GM23338 (cell line): ENCODE data around the gene WDR27. TPM values are rescaled to one million over a fixed set of nuclear protein-coding genes. Genes with fewer than 3 reads are reported as not detected.

Experiments
- ATAC-seq: fragments of 200-7000 bp; cut with Tn5 transposase; 3 replicates; pipeline ENCODE4 v1.9.1; 2020
- DNase-seq: peaks from one replicate; pipeline ENCODE4 v3.0.0-alpha.2; 2015; ENCODE audit warnings: low spot score
- H2AFZ ChIP-seq: fragments of 200-600 bp; sonication (generic); 2 replicates; pipeline ENCODE4 v1.8.0; 2016; ENCODE audit warnings: antibody characterized with exemption, mild to moderate bottlenecking, moderate library complexity
- H3F3A ChIP-seq: fragments of 200-600 bp; sonication (generic); replicated peaks from 2 replicates; pipeline ENCODE4 v1.8.0; 2017; ENCODE audit warnings: antibody characterized with exemption, mixed run types, low read depth
- H3K27ac ChIP-seq: fragments of 200-600 bp; sonication (generic); 2 replicates; pipeline ENCODE4 v1.6.1; 2016; ENCODE audit warnings: low read depth
- H3K27me3 ChIP-seq: fragments of 200-600 bp; sonication (generic); 2 replicates; pipeline ENCODE4 v1.8.0; 2016; ENCODE audit warnings: mild to moderate bottlenecking, mixed run types, moderate library complexity; ENCODE audit not compliant: insufficient read depth
- H3K36me3 ChIP-seq: fragments of 200-600 bp; sonication (generic); 2 replicates; pipeline ENCODE4 v1.8.0; 2016; ENCODE audit warnings: mild to moderate bottlenecking; ENCODE audit not compliant: insufficient read depth
- H3K4me1 ChIP-seq: fragments of 200-600 bp; sonication (generic); 2 replicates; pipeline ENCODE4 v1.8.0; 2016; ENCODE audit warnings: mild to moderate bottlenecking, moderate library complexity; ENCODE audit not compliant: insufficient read depth
- H3K4me2 ChIP-seq: fragments of 200-600 bp; sonication (generic); 2 replicates; pipeline ENCODE4 v1.7.1; 2017; ENCODE audit warnings: mixed run types
- H3K4me3 ChIP-seq: fragments of 200-600 bp; sonication (generic); 2 replicates; pipeline ENCODE4 v1.6.1; 2016; ENCODE audit warnings: mixed run types
- H3K79me2 ChIP-seq: fragments of 200-600 bp; sonication (generic); replicated peaks from 2 replicates; pipeline ENCODE4 v1.8.0; 2017; ENCODE audit warnings: mild to moderate bottlenecking; ENCODE audit not compliant: insufficient read depth
- H3K9me2 ChIP-seq: fragments of 200-600 bp; sonication (generic); 2 replicates; pipeline ENCODE4 v1.8.0; 2017; ENCODE audit not compliant: insufficient read depth
- H4K20me1 ChIP-seq: fragments of 200-600 bp; sonication (generic); replicated peaks from 2 replicates; pipeline ENCODE4 v1.8.0; 2017; ENCODE audit warnings: mild to moderate bottlenecking; ENCODE audit not compliant: insufficient read depth
- H3K27ac Mint-ChIP-seq: 2 replicates; pipeline ENCODE4 v1.8.0; 2020; ENCODE audit warnings: inconsistent platforms, mild to moderate bottlenecking, moderate library complexity, mixed read lengths
- H3K27me3 Mint-ChIP-seq: 3 replicates; pipeline ENCODE4 v1.8.0; 2022; ENCODE audit warnings: low read depth, mild to moderate bottlenecking, moderate library complexity, mixed read lengths, inconsistent platforms; ENCODE audit not compliant: insufficient read depth, poor library complexity
- H3K36me3 Mint-ChIP-seq: 3 replicates; pipeline ENCODE4 v1.8.0; 2021; ENCODE audit warnings: low read depth, mild to moderate bottlenecking, inconsistent platforms, moderate library complexity, mixed read lengths
- H3K4me1 Mint-ChIP-seq: 3 replicates; pipeline ENCODE4 v1.8.0; 2020; ENCODE audit warnings: mild to moderate bottlenecking, inconsistent platforms, mixed read lengths
- H3K4me3 Mint-ChIP-seq: 3 replicates; pipeline ENCODE4 v1.8.0; 2021; ENCODE audit warnings: moderate library complexity, mild to moderate bottlenecking, inconsistent platforms, mixed read lengths
- H3K9me3 Mint-ChIP-seq: 3 replicates; pipeline ENCODE4 v1.8.0; 2020; ENCODE audit warnings: moderate library complexity, mild to moderate bottlenecking, inconsistent platforms, mixed read lengths
- CREB1 ChIP-seq: fragments of 250-450 bp; sonication (Bioruptor Pico); IDR thresholded peaks from 2 replicates; pipeline ENCODE4 v1.5.0; 2020; ENCODE audit warnings: low read depth, mild to moderate bottlenecking, moderate library complexity
- EZH2 ChIP-seq: fragments of 200-600 bp; sonication (generic); IDR thresholded peaks from one replicate; pipeline ENCODE4 v1.8.0; 2017; ENCODE audit warnings: antibody characterized with exemption, mild to moderate bottlenecking, low read depth; ENCODE audit not compliant: unreplicated experiment
- JUNB ChIP-seq: IDR thresholded peaks from one replicate; pipeline ENCODE4 v1.6.1; 2016; ENCODE audit warnings: antibody characterized with exemption; ENCODE audit not compliant: unreplicated experiment
- NANOG ChIP-seq: IDR thresholded peaks from 2 replicates; pipeline ENCODE4 v1.6.1; 2016; ENCODE audit warnings: antibody characterized with exemption, borderline replicate concordance
- POLR2AphosphoS5 ChIP-seq: IDR thresholded peaks from 2 replicates; pipeline ENCODE4 v1.6.1; 2016; ENCODE audit warnings: antibody characterized with exemption, low read depth
- REST ChIP-seq: IDR thresholded peaks from one replicate; pipeline ENCODE4 v1.6.1; 2018; ENCODE audit warnings: antibody characterized with exemption; ENCODE audit not compliant: unreplicated experiment
- STAT1 ChIP-seq: IDR thresholded peaks from one replicate; pipeline ENCODE4 v1.6.1; 2016; ENCODE audit warnings: antibody characterized with exemption; ENCODE audit not compliant: unreplicated experiment
- ZNF114 ChIP-seq: fragments of 250-450 bp; sonication (Bioruptor Pico); IDR thresholded peaks from 2 replicates; pipeline ENCODE4 v1.5.0; 2020; ENCODE audit warnings: mild to moderate bottlenecking, moderate library complexity
- ZNF331 ChIP-seq: fragments of 250-450 bp; sonication (Bioruptor Pico); IDR thresholded peaks from 2 replicates; pipeline ENCODE4 v1.5.0; 2020; ENCODE audit warnings: low read depth, mild to moderate bottlenecking, moderate library complexity
- polyA plus RNA-seq: library from polyadenylated mRNA; unstranded; fragments of >200 nt; fragmentation: Nextera tagmentation; extraction: Ambion mirVana; gene quantifications from 2 replicates; pipeline ENCODE4 v1.2.1, GENCODE V29; 2016
- total RNA-seq: library from RNA; depleted of rRNA; stranded (reverse); fragments of >200 nt; shearing (Covaris generic); gene quantifications from 2 replicates; pipeline ENCODE4 v1.2.3, GENCODE V29; 2014
- TF ChIP-seq, protein P1 (sequence below): fragments of 250-450 bp; sonication (Bioruptor Pico); IDR thresholded peaks from 2 replicates; pipeline ENCODE4 v1.5.0; 2020; ENCODE audit warnings: mild to moderate bottlenecking, moderate library complexity
- TF ChIP-seq, protein P2 (sequence below): IDR thresholded peaks from 2 replicates; pipeline ENCODE4 v1.6.1; 2016; ENCODE audit warnings: antibody characterized with exemption
- TF ChIP-seq, protein P3 (sequence below), 2 experiments: fragments of 200-600 bp in 1 of 2; sonication (generic) in 1 of 2; conservative IDR thresholded peaks; 2 replicates each; pipeline versions ENCODE4 v1.5.1 to v1.6.1; 2016 to 2017; ENCODE audit warnings: antibody characterized with exemption in 2 of 2, low read depth in 2 of 2, mild to moderate bottlenecking in 2 of 2, moderate library complexity in 1 of 2

WDR27 gene
- total and polyA plus RNA-seq, 2 experiments from 2014 or later: 55.3 to 80.4 TPM

GRCh38 chr6:169626649-169627048, 75.2 kb downstream of the WDR27 start:
- Histone ChIP-seq H4K20me1 (0 out of 2 replicates have a peak, but pooled peaks cover 3% of the 10 kb centered on the region), H3K36me3 (no peaks in the 10 kb centered on the region), H3K27me3 (no peaks in the 10 kb centered on the region), H3K79me2 (no peaks in the 10 kb centered on the region), H3F3A (peaks cover 1% of the 10 kb centered on the region), H2AFZ (no peak overlapping the region), H3K4me2 (no peak overlapping the region), H3K4me3 (no peak overlapping the region), H3K27ac (no peak overlapping the region), H3K4me1 (peaks cover 15% of the 10 kb centered on the region), H3K9me2 (no peaks in the 10 kb centered on the region)
- H3K4me3 Mint-ChIP-seq: no peak overlapping the region
- DNase-seq (no peak), ATAC-seq (no peak)
- no peak for TF ChIP-seq JUNB
- TF ChIP-seq, protein P1, sequence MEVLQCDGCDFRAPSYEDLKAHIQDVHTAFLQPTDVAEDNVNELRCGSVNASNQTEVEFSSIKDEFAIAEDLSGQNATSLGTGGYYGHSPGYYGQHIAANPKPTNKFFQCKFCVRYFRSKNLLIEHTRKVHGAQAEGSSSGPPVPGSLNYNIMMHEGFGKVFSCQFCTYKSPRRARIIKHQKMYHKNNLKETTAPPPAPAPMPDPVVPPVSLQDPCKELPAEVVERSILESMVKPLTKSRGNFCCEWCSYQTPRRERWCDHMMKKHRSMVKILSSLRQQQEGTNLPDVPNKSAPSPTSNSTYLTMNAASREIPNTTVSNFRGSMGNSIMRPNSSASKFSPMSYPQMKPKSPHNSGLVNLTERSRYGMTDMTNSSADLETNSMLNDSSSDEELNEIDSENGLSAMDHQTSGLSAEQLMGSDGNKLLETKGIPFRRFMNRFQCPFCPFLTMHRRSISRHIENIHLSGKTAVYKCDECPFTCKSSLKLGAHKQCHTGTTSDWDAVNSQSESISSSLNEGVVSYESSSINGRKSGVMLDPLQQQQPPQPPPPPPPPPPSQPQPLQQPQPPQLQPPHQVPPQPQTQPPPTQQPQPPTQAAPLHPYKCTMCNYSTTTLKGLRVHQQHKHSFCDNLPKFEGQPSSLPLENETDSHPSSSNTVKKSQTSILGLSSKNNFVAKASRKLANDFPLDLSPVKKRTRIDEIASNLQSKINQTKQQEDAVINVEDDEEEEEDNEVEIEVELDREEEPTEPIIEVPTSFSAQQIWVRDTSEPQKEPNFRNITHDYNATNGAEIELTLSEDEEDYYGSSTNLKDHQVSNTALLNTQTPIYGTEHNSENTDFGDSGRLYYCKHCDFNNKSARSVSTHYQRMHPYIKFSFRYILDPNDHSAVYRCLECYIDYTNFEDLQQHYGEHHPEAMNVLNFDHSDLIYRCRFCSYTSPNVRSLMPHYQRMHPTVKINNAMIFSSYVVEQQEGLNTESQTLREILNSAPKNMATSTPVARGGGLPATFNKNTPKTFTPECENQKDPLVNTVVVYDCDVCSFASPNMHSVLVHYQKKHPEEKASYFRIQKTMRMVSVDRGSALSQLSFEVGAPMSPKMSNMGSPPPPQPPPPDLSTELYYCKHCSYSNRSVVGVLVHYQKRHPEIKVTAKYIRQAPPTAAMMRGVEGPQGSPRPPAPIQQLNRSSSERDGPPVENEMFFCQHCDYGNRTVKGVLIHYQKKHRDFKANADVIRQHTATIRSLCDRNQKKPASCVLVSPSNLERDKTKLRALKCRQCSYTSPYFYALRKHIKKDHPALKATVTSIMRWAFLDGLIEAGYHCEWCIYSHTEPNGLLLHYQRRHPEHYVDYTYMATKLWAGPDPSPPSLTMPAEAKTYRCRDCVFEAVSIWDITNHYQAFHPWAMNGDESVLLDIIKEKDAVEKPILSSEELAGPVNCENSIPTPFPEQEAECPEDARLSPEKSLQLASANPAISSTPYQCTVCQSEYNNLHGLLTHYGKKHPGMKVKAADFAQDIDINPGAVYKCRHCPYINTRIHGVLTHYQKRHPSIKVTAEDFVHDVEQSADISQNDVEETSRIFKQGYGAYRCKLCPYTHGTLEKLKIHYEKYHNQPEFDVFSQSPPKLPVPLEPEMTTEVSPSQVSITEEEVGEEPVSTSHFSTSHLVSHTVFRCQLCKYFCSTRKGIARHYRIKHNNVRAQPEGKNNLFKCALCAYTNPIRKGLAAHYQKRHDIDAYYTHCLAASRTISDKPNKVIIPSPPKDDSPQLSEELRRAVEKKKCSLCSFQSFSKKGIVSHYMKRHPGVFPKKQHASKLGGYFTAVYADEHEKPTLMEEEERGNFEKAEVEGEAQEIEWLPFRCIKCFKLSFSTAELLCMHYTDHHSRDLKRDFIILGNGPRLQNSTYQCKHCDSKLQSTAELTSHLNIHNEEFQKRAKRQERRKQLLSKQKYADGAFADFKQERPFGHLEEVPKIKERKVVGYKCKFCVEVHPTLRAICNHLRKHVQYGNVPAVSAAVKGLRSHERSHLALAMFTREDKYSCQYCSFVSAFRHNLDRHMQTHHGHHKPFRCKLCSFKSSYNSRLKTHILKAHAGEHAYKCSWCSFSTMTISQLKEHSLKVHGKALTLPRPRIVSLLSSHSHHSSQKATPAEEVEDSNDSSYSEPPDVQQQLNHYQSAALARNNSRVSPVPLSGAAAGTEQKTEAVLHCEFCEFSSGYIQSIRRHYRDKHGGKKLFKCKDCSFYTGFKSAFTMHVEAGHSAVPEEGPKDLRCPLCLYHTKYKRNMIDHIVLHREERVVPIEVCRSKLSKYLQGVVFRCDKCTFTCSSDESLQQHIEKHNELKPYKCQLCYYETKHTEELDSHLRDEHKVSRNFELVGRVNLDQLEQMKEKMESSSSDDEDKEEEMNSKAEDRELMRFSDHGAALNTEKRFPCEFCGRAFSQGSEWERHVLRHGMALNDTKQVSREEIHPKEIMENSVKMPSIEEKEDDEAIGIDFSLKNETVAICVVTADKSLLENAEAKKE: no peak
- TF ChIP-seq, protein P2, sequence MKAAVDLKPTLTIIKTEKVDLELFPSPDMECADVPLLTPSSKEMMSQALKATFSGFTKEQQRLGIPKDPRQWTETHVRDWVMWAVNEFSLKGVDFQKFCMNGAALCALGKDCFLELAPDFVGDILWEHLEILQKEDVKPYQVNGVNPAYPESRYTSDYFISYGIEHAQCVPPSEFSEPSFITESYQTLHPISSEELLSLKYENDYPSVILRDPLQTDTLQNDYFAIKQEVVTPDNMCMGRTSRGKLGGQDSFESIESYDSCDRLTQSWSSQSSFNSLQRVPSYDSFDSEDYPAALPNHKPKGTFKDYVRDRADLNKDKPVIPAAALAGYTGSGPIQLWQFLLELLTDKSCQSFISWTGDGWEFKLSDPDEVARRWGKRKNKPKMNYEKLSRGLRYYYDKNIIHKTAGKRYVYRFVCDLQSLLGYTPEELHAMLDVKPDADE: no peak
- TF ChIP-seq ZNF331 (CRISPR knock-in tag): no peak
- TF ChIP-seq NANOG: no peak
- no peak for TF ChIP-seq EZH2
- no peak for TF ChIP-seq POLR2AphosphoS5
- TF ChIP-seq ZNF114 (CRISPR knock-in tag): no peak
- no peak for TF ChIP-seq REST
- no peak for TF ChIP-seq CREB1
- TF ChIP-seq, protein P3, sequence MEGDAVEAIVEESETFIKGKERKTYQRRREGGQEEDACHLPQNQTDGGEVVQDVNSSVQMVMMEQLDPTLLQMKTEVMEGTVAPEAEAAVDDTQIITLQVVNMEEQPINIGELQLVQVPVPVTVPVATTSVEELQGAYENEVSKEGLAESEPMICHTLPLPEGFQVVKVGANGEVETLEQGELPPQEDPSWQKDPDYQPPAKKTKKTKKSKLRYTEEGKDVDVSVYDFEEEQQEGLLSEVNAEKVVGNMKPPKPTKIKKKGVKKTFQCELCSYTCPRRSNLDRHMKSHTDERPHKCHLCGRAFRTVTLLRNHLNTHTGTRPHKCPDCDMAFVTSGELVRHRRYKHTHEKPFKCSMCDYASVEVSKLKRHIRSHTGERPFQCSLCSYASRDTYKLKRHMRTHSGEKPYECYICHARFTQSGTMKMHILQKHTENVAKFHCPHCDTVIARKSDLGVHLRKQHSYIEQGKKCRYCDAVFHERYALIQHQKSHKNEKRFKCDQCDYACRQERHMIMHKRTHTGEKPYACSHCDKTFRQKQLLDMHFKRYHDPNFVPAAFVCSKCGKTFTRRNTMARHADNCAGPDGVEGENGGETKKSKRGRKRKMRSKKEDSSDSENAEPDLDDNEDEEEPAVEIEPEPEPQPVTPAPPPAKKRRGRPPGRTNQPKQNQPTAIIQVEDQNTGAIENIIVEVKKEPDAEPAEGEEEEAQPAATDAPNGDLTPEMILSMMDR (conservative IDR thresholded peaks at IDR 0.05; ENCODE audit: low read depth in 2 of 2): no peak
- TF ChIP-seq STAT1: no peak
- H3K36me3 Mint-ChIP-seq: peaks cover 47% of the 10 kb centered on the region
- no peak overlapping the region for H3K27ac Mint-ChIP-seq
- no peaks in the 10 kb centered on the region for H3K9me3 Mint-ChIP-seq
- H3K27me3 Mint-ChIP-seq: peaks cover 13% of the 10 kb centered on the region
- H3K4me1 Mint-ChIP-seq: peaks cover 30% of the 10 kb centered on the region
